ENCODE measurements around the gene STAU1. TPM values are rescaled to one million over a fixed set of nuclear protein-coding genes. Genes with fewer than 3 reads are reported as not detected.
"Not testable (repeated sequence)": the region's sequence is repeated elsewhere in the genome, so short reads cannot be mapped to it uniquely, and the experiment has no call there.

STAU1 gene
- polyA plus RNA-seq, 3 donors from 2014 or later: 18.0 to 43.3 (median 18.2) TPM

DNA sequence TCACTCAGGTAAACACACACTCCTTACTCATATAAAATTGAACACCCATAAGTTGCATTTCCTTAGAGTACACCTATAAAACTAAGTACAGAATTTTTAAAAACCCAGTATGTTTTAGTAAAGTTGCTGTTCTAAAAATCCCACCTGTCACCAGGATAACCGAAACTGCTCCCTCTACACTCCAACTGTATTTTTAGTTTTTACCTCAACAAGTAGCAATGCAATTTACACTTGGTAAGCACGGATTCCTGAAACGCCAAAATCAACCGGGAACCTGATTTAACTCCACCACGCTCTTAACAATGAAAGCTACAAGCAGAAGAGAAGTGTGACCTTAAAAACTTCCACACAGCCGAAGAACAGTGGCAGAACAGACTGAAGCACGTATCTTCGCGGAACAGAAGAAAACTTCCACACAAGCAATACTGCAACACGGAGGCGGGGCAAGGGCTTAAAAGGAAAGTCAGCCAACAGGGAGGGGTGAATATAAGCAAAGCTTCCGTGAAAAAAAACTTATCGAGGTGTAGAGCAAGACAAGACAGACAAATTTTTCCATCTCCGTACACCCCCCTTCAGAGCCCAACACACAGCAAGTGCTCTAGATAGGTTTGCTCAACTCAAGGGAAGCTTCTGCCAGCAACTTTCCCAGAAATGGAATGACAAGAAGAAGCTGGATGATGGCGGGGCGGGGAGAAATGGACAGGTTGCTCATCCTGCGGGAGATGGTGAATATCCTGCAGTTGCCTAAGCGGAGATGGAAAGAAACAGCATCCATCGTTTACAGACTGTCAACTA is 1.4 kb downstream of the STAU1 start:
- DNase-seq: peak; percentile 50 to 59 (median 55)
- Mint-ChIP-seq H3K27me3 (ENCODE audit: low read depth in 3 of 3) (peaks cover 13 to 21% (median 20%) of the 10 kb centered on the region in 3 donors), H3K36me3 (peaks cover 0 to 3% (median 0%) of the 10 kb centered on the region in 3 donors), H3K4me3 (peak overlapping the region; percentile 85 to 98 (median 91)), H3K27ac (peak overlapping the region; percentile 87 to 96 (median 92)), H3K4me1 (peaks cover 55 to 68% of the 10 kb centered on the region in 2 donors), H3K9me3 (no peaks in the 10 kb centered on the region)

DNA sequence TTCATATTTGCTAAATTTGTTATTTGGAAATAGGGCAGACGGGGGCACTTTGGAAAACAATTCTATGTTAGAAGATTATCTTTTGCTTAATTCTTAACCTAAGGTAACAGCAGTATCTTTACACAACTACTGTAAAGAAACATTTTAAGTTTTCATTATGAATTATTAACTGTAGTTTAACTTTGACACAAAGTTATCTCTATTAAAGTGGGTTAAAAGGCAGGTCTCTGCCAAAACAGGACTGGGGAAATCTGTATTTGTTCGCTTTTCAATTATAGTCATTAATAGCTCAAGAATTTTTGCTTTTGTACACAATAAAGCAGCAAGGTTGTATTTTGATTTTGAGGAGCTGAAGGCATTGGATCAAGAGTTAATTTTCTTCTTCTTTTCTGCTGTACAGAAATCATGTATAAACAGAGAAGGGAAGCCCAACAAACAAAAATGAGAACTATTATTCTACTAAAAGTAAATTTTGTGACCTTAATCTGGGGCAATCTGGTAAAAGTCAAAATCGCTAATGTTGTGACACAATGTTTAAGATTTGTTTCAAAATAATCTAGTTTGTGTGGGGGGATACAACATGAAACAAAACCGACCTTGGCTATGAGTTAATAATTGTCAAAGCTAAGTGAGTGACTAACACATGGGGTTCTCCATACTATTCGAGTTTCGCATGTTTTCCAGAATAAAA is 2.9 kb downstream of the STAU1 start:
- peaks cover 0 to 3% (median 0%) of the 10 kb centered on the region in 3 donors for H3K36me3 Mint-ChIP-seq
- peaks cover 13 to 21% (median 16%) of the 10 kb centered on the region in 3 donors for H3K27me3 Mint-ChIP-seq (ENCODE audit: low read depth in 3 of 3)
- no peak for DNase-seq
- peak overlapping the region in 4 of 6 donors; percentile 16 to 65 (median 47) for H3K27ac Mint-ChIP-seq
- peak overlapping the region; percentile 17 to 59 (median 34) for H3K4me3 Mint-ChIP-seq
- H3K9me3 Mint-ChIP-seq: no peaks in the 10 kb centered on the region
- peaks cover 68 to 83% of the 10 kb centered on the region in 2 donors for H3K4me1 Mint-ChIP-seq

DNA sequence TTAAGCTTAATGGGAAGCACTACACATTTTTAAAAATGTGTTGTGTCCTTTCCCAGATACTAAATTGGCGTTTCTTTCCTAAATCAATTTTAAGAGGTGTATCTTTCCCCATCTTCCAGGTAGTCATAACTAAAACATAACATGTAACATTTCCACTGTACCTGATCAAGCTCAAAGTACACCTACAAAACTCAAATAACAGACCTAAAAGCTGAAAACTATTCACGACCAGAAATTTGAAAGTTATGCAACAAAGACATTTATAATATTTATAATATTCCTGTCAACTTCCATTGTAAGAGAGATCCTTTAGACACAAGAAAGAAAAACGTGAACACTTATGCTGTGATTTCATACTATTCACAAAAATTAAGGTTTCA is 3.5 kb downstream of the STAU1 start:
- no peaks in the 10 kb centered on the region for H3K9me3 Mint-ChIP-seq
- H3K27me3 Mint-ChIP-seq (ENCODE audit: low read depth in 3 of 3): peaks cover 9 to 17% (median 11%) of the 10 kb centered on the region in 3 donors
- H3K36me3 Mint-ChIP-seq: peaks cover 0 to 3% (median 0%) of the 10 kb centered on the region in 3 donors

DNA sequence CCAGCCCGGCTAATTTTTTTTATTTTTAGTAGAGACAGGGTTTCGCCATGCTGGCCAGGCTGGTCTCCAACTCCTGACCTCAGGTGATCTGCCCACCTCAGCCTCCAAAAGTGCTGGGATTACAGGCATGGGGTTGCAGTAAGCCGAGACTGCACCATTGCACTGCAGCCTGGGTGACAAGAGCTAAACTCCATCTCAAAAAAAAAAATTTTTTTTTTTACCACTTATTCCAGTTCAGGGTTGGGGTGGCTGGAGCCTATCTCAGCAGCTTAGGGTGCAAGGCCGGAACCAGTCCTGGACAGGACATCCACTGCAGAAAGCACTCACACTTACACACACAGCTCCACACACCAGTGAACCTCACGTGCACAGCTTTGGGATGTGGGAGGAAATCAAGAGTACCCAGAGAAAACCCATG is 4.0 kb downstream of the STAU1 start:
- H3K9me3 Mint-ChIP-seq, H3K4me3 Mint-ChIP-seq, DNase-seq, H3K36me3 Mint-ChIP-seq: not testable (repeated sequence)
- Mint-ChIP-seq H3K27ac (peak overlapping the region in 3 of 6 donors; percentile 32 to 65 (median 45)), H3K27me3 (ENCODE audit: low read depth in 3 of 3) (peaks cover 8 to 16% (median 10%) of the 10 kb centered on the region in 3 donors), H3K4me1 (peaks cover 74 to 90% of the 10 kb centered on the region in 2 donors)

More for the DNA sequence above, 3.5 kb downstream of the STAU1 start:
- Mint-ChIP-seq H3K27ac (peak overlapping the region in 2 of 6 donors; percentile 16 to 36), H3K4me3 (peak overlapping the region in 3 of 5 donors; percentile 17 to 59 (median 40)), H3K4me1 (peaks cover 72 to 86% of the 10 kb centered on the region in 2 donors)
- DNase-seq: no peak

DNA sequence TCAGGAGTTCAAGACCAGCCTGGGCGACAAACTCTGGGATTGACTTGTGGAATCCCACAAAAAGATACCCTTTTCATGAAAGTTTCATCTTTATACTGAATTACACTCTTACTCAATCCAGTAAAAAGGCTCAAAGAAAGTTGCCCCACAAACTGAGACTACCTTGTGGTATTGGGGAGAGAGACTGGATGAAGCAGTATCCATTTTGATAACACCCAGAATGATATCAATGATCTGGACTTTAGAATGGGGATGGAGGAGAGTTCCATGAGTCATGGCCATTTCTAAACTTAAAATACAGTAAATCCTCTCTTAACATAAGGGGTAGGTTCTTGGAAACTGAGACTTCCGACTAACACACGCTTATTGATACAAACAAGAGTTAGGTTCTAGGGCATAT is 4.7 kb downstream of the STAU1 start:
- H3K27ac Mint-ChIP-seq: peak overlapping the region in 2 of 6 donors; percentile 41 to 64

DNA sequence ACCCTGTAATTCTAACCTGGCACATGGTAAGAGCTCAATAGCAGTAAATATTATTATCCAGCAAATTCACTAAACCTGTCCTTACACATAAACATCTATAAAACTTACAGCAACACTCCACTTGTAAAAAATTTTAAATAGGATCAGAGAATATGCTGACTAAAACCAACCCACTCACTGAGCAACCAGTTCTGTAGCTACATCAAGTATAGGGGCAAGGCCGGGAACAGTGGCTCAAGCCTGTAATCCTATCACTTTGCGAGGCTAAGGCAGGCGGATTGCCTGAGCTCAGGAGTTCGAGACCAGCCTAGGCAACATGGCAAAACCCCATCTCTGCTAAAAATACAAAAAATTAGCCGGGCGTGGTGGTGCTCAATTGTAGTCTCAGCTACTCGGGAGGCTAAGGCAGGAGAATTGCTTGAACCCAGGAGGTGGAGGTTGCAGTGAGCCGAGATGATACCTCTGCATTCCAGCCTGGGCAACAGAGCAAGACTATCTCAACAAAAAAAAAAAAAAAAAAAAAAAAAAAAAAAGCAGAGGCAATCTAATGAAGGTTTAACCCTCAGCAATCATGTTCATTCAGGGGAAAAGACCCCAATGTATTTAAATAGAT is 6.8 kb downstream of the STAU1 start:
- H3K4me1 Mint-ChIP-seq: peaks cover 61 to 76% of the 10 kb centered on the region in 2 donors
- H3K9me3 Mint-ChIP-seq: no peaks in the 10 kb centered on the region
- no peak overlapping the region for H3K4me3 Mint-ChIP-seq
- no peak for DNase-seq
- peaks cover 0 to 2% (median 0%) of the 10 kb centered on the region in 3 donors for H3K27me3 Mint-ChIP-seq (ENCODE audit: low read depth in 3 of 3)
- peaks cover 0 to 3% (median 0%) of the 10 kb centered on the region in 3 donors for H3K36me3 Mint-ChIP-seq
- H3K27ac Mint-ChIP-seq: peak overlapping the region in 1 of 6 donors; percentile 39

More for the DNA sequence above, 4.7 kb downstream of the STAU1 start:
- DNase-seq: no peak
- H3K36me3 Mint-ChIP-seq: peaks cover 0 to 3% (median 0%) of the 10 kb centered on the region in 3 donors
- peaks cover 5 to 13% (median 7%) of the 10 kb centered on the region in 3 donors for H3K27me3 Mint-ChIP-seq (ENCODE audit: low read depth in 3 of 3)
- no peaks in the 10 kb centered on the region for H3K9me3 Mint-ChIP-seq
- peak overlapping the region in 1 of 5 donors; percentile 8 for H3K4me3 Mint-ChIP-seq
- peaks cover 72 to 87% of the 10 kb centered on the region in 2 donors for H3K4me1 Mint-ChIP-seq

DNA sequence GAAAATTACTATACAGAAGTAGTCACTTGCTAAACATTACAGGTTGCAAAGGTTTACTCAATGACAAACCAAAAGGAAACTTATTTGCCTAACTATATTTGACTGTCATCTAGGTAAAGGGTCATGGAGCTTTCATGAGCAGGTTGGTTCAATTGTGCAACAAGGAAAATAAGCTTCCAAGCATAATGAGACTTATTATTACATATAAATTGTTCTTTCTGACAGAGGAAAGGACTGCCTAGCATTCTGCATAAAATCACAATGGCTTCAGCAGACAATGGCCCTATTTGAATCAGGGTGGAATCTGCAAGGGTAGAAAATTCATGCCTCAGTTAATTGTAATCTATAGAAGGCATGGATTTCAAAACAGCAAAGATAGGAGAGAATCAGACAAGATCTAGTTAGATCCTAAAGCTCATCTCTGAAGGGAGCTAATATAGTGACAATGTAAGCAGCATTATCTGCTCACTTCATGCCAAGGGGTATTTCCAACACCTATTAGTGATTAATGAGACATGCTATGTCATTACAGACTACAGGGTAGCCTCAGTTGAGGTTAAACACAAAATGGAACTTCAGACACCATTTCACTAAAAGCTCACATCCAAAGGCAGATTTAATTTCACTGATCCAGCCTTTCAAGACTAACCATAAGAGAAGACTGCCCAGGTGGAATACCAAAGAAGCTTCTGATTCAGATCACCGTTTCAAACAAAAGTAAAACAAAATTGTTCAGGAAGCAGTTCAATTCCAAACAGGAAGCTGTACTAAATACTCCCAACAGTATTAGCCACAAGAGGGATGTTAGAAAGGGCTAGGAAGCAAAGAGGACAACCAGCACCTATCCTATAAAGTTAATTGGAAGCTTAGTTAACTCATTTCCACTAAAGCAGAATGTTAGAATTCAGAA is 8.5 kb downstream of the STAU1 start:
- Mint-ChIP-seq H3K4me3 (no peak overlapping the region), H3K27me3 (ENCODE audit: low read depth in 3 of 3) (peaks cover 0 to 4% (median 2%) of the 10 kb centered on the region in 3 donors), H3K27ac (peak overlapping the region; percentile 20 to 74 (median 36)), H3K9me3 (no peaks in the 10 kb centered on the region), H3K4me1 (peaks cover 47 to 65% of the 10 kb centered on the region in 2 donors), H3K36me3 (peaks cover 0 to 3% (median 0%) of the 10 kb centered on the region in 3 donors)
- DNase-seq: no peak

DNA sequence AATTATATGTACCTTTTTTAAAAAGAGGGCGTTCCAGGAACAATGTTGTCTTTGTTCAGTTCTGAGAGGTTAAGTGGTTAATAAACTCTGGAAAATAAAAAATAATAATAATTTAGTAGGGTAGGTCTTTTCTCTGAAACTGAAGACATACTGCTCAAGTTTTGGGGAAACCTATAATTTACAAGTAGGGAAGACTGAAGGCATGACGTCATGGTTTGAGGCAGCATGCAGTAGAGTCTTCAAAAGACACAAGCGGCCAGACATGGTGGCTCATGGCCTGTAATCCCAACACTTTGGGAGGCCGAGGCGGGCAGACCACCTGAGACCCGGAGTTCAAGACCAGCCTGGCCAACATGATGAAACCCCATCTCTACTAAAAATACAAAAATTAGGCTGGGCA is 14.0 kb downstream of the STAU1 start:
- DNase-seq: no peak
- H3K4me3 Mint-ChIP-seq: no peak overlapping the region
- no peaks in the 10 kb centered on the region for H3K9me3 Mint-ChIP-seq
- H3K36me3 Mint-ChIP-seq: peaks cover 0 to 10% (median 3%) of the 10 kb centered on the region in 3 donors
- peaks cover 0 to 2% (median 2%) of the 10 kb centered on the region in 3 donors for H3K27me3 Mint-ChIP-seq (ENCODE audit: low read depth in 3 of 3)
- no peak overlapping the region for H3K27ac Mint-ChIP-seq
- H3K4me1 Mint-ChIP-seq: peaks cover 21 to 50% of the 10 kb centered on the region in 2 donors

DNA sequence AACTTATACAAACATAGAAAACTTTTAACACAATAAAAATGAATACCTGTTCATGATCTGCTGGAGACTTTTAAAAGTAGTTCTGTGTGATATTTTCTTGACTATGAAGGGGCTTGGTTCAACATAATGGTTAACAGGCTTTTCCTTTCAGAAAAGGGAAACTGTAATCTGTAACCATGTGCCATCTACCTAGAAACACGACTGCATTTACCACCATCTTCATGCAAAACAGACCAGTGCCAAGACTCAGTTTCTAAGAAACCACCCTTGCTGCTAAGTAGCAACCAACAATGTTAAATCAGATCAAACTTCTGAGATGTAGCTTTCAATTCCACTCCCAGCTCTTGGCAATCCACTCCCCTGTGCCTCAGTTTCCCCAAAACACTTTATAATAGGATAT is 15.7 kb downstream of the STAU1 start:
- Mint-ChIP-seq H3K27ac (peak overlapping the region in 2 of 6 donors; percentile 5 to 41), H3K27me3 (ENCODE audit: low read depth in 3 of 3) (peaks cover 0 to 5% (median 2%) of the 10 kb centered on the region in 3 donors), H3K4me1 (peaks cover 29 to 62% of the 10 kb centered on the region in 2 donors), H3K4me3 (no peak overlapping the region), H3K9me3 (no peaks in the 10 kb centered on the region), H3K36me3 (peaks cover 0 to 10% (median 3%) of the 10 kb centered on the region in 3 donors)
- no peak for DNase-seq

DNA sequence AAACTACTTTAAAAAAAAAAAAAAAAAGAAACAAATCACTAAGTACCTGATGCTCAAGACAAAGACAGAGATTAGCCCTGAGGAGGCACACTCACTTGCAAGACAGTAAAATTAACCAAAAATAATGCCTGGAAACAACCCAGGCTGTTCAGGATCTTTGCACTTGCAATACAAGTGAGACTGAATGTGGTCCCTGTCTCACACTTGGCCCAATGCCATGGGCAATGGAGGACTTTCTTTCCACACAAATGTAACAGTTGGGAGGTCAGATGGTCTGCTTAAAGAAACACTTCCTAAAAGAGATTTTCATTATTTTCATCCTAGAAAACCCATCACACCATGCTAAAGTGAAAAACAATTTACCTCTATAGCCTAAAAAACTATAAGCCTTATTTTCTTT is 16.2 kb downstream of the STAU1 start:
- Mint-ChIP-seq H3K27me3 (ENCODE audit: low read depth in 3 of 3) (peaks cover 0 to 5% (median 2%) of the 10 kb centered on the region in 3 donors), H3K36me3 (peaks cover 0 to 10% (median 3%) of the 10 kb centered on the region in 3 donors), H3K4me1 (peaks cover 34 to 67% of the 10 kb centered on the region in 2 donors), H3K4me3 (no peak overlapping the region), H3K9me3 (no peaks in the 10 kb centered on the region), H3K27ac (no peak overlapping the region)
- DNase-seq: no peak

DNA sequence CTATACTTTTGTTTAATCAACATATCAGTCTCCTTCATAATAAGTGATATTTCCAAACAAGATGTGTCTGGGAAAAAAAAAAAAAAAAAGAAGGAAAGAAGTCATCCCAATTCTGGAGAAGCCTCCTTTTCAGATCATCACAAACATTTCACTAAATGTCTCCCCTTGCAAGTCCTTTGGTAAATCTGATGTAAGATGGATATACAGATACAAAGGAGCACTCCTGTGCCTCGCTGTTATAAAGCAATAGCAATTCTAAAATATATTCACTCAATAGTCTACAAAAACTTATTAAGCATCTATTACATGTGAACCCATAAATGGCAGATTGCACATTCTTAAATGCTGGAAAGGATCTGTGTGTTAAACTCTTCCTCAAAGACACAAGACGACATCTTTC is 17.4 kb downstream of the STAU1 start:
- no peak overlapping the region for H3K4me3 Mint-ChIP-seq
- H3K27ac Mint-ChIP-seq: no peak overlapping the region
- DNase-seq: no peak
- no peaks in the 10 kb centered on the region for H3K9me3 Mint-ChIP-seq
- H3K27me3 Mint-ChIP-seq (ENCODE audit: low read depth in 3 of 3): peaks cover 0 to 5% (median 0%) of the 10 kb centered on the region in 3 donors
- H3K4me1 Mint-ChIP-seq: peaks cover 44 to 70% of the 10 kb centered on the region in 2 donors
- peaks cover 0 to 12% (median 3%) of the 10 kb centered on the region in 3 donors for H3K36me3 Mint-ChIP-seq

DNA sequence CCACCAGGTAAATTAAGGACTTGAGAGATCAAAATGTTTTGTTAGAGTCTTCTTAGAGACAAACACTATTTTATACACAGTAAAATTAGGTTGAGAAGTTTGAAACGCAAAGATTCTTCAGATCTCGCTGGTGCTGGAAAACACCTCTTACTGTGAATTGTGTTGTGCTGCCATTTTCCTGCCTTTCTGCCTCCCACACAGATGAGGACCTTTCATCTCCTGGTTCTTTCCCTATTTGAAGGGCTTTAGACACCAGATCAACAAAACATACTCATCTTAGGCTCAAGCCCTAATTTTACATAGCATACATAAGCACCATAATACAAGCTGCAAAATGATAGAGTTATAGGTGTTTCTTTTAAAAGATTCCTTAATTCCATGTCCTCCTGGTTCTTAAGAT is 18.6 kb downstream of the STAU1 start:
- peaks cover 0 to 14% (median 3%) of the 10 kb centered on the region in 3 donors for H3K36me3 Mint-ChIP-seq
- H3K27me3 Mint-ChIP-seq (ENCODE audit: low read depth in 3 of 3): peaks cover 0 to 3% (median 0%) of the 10 kb centered on the region in 3 donors
- peak overlapping the region in 1 of 6 donors; percentile 49 for H3K27ac Mint-ChIP-seq
- peak overlapping the region in 1 of 5 donors; percentile 55 for H3K4me3 Mint-ChIP-seq
- H3K9me3 Mint-ChIP-seq: no peaks in the 10 kb centered on the region
- peaks cover 45 to 73% of the 10 kb centered on the region in 2 donors for H3K4me1 Mint-ChIP-seq
- DNase-seq: no peak

Measured in immature natural killer cell (primary cell).